Measurements from ENCODE around the gene RGS4. TPM values are rescaled to one million over a fixed set of nuclear protein-coding genes. Genes with fewer than 3 reads are reported as not detected.

RGS4 gene
- total and polyA plus RNA-seq, 2 donors (not counting 1 experiment from before 2014, with no cell fraction given) = not detected

DNA sequence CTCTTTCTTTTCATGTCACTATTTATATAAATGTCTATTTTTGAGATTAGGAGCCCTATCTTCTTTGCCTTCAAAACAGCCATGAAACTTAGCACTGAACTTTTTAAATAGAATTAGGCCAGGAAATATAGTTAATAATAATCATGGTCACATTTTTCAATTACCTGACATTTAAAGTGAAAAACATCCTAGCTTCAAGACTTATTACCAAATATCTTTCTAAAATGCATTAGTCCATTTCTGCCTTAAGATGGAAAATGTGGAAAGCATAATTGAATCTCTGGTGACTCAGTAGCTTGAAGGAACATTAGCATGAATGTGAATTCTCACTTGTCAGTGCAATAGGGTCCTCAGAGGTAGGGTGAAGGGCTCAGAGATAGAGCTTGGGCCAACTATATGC is 18.7 kb upstream of the RGS4 start:
- H3K9ac ChIP-seq (ENCODE audit: low read length) = no peak overlapping the region
- H3K9me3 ChIP-seq (ENCODE audit: control extremely low read depth in 1 of 3, control insufficient read depth in 2 of 3, insufficient read depth in 1 of 3, low read length in 2 of 3) = no peaks in the 10 kb centered on the region
- H3K27me3 ChIP-seq (replicated peaks in 1 of 4; ENCODE audit: control extremely low read depth in 1 of 4, control insufficient read depth in 3 of 4, insufficient read depth in 4 of 4, low read length in 3 of 4) = no peaks in the 10 kb centered on the region
- H3K27ac ChIP-seq (ENCODE audit: low read length in 2 of 2) = no peak overlapping the region
- POLR2A ChIA-PET = no interaction called here
- CTCF ChIA-PET = no interaction called here
- no peak overlapping the region for H3K4me2 ChIP-seq (replicated peaks; ENCODE audit: low read depth, low read length, poor library complexity, severe bottlenecking)
- Mint-ChIP-seq H3K4me3 (no peak overlapping the region), H3K9me3 (ENCODE audit: insufficient read depth) (no peaks in the 10 kb centered on the region), H3K27me3 (peaks cover 20% of the 10 kb centered on the region), H3K27ac (no peak overlapping the region), H3K4me1 (no peaks in the 10 kb centered on the region)
- DNase-seq (no peak), ATAC-seq (ENCODE audit: low read depth) (no peak)
- H3K4me1 ChIP-seq (ENCODE audit: control insufficient read depth in 2 of 2, insufficient read depth in 2 of 2, low read length in 2 of 2) = no peaks in the 10 kb centered on the region
- no peaks in the 10 kb centered on the region for H3K79me2 ChIP-seq (ENCODE audit: control insufficient read depth, insufficient read depth, low read length)
- H3K4me3 ChIP-seq (ENCODE audit: control extremely low read depth in 1 of 5, extremely low read depth in 1 of 5, insufficient read depth in 1 of 5, low read depth in 2 of 5, low read length in 4 of 5) = no peak overlapping the region
- no peaks in the 10 kb centered on the region for H4K20me1 ChIP-seq (ENCODE audit: control insufficient read depth, insufficient read depth, low read length, poor library complexity, severe bottlenecking)
- intact Hi-C loops (cut with micrococcal nuclease) = no loop called here
- TF ChIP-seq EZH2 (IDR thresholded peaks at IDR 0.05; ENCODE audit: borderline replicate concordance, insufficient read depth, low read depth, low read length, poor library complexity, severe bottlenecking) = no peak
- no peak for TF ChIP-seq CTCF (IDR thresholded peaks at IDR 0.05)
- no peaks in the 10 kb centered on the region for H3K36me3 ChIP-seq (replicated peaks in 1 of 2; ENCODE audit: control extremely low read depth in 1 of 2, control insufficient read depth in 1 of 2, extremely low read depth in 1 of 2, insufficient read depth in 2 of 2, low read length in 1 of 2)
- H2AFZ ChIP-seq (ENCODE audit: insufficient read depth, low read depth, low read length, poor library complexity, severe bottlenecking) = no peak overlapping the region

DNA sequence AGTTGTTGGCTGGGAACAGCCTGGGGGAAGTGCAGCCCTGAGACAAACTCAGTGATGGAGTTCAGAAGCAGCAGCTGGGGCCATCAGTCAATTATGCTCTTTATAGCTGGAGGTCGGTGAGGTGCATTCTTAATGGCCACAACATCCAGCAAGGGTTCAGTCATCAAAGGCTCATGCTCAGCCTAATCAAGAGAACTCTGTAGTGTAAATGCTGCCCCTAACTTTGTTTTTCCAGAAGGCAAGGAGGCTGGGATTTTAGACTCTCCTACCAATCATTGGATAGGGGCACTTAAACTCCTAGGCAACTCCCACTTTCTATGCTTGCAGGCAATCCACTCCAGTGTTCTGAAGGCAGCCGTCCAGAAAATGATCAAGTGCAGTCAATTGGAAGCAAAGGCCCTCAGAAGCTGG is 15.0 kb upstream of the RGS4 start:
- Histone ChIP-seq H3K4me3 (ENCODE audit: control extremely low read depth in 1 of 5, extremely low read depth in 1 of 5, insufficient read depth in 1 of 5, low read depth in 2 of 5, low read length in 4 of 5) (no peak overlapping the region), H3K9me3 (ENCODE audit: control extremely low read depth in 1 of 3, control insufficient read depth in 2 of 3, insufficient read depth in 1 of 3, low read length in 2 of 3) (no peaks in the 10 kb centered on the region), H3K4me2 (replicated peaks; ENCODE audit: low read depth, low read length, poor library complexity, severe bottlenecking) (no peak overlapping the region), H3K27ac (ENCODE audit: low read length in 2 of 2) (no peak overlapping the region), H2AFZ (ENCODE audit: insufficient read depth, low read depth, low read length, poor library complexity, severe bottlenecking) (no peak overlapping the region), H3K79me2 (ENCODE audit: control insufficient read depth, insufficient read depth, low read length) (no peaks in the 10 kb centered on the region), H3K27me3 (replicated peaks in 1 of 4; ENCODE audit: control extremely low read depth in 1 of 4, control insufficient read depth in 3 of 4, insufficient read depth in 4 of 4, low read length in 3 of 4) (peaks cover 0 to 3% (median 0%) of the 10 kb centered on the region in 4 experiments), H3K9ac (ENCODE audit: low read length) (no peak overlapping the region), H3K36me3 (replicated peaks in 1 of 2; ENCODE audit: control extremely low read depth in 1 of 2, control insufficient read depth in 1 of 2, extremely low read depth in 1 of 2, insufficient read depth in 2 of 2, low read length in 1 of 2) (no peaks in the 10 kb centered on the region), H3K4me1 (ENCODE audit: control insufficient read depth in 2 of 2, insufficient read depth in 2 of 2, low read length in 2 of 2) (no peaks in the 10 kb centered on the region), H4K20me1 (ENCODE audit: control insufficient read depth, insufficient read depth, low read length, poor library complexity, severe bottlenecking) (no peaks in the 10 kb centered on the region)
- ChIA-PET POLR2A (no interaction called here), CTCF (no interaction called here)
- Mint-ChIP-seq H3K27me3 (peaks cover 18% of the 10 kb centered on the region), H3K27ac (no peak overlapping the region), H3K4me1 (no peaks in the 10 kb centered on the region), H3K9me3 (ENCODE audit: insufficient read depth) (no peaks in the 10 kb centered on the region), H3K4me3 (no peak overlapping the region)
- no peak for DNase-seq
- intact Hi-C loops (cut with micrococcal nuclease) = no loop called here
- no peak for ATAC-seq (ENCODE audit: low read depth)
- no peak for TF ChIP-seq EZH2 (IDR thresholded peaks at IDR 0.05; ENCODE audit: borderline replicate concordance, insufficient read depth, low read depth, low read length, poor library complexity, severe bottlenecking)
- TF ChIP-seq CTCF (IDR thresholded peaks at IDR 0.05) = no peak
- 66% methylated on average over 2 of the region's 2 CpGs for WGBS (ENCODE audit: insufficient coverage)
